ENCODE measurements around the gene RPL32. TPM values are rescaled to one million over a fixed set of nuclear protein-coding genes. Genes with fewer than 3 reads are reported as not detected.
A peak's percentile ranks its signal among the peaks of the same experiment; 100 is the strongest.

Gene RPL32
- total and polyA plus RNA-seq, 2 experiments from 2014 or later: 726 to 824 TPM

GRCh38 chr3:12809001-12809400, 32.4 kb downstream of the RPL32 start:
- no peak overlapping the region for H3K27ac ChIP-seq
- H3K4me1 ChIP-seq (ENCODE audit: low read depth): peaks cover 14% of the 10 kb centered on the region
- H3K27me3 ChIP-seq: no peaks in the 10 kb centered on the region
- H3K4me3 ChIP-seq: no peak overlapping the region
- H3K9me3 ChIP-seq (ENCODE audit: low read depth): no peaks in the 10 kb centered on the region
- TF ChIP-seq, protein P1, sequence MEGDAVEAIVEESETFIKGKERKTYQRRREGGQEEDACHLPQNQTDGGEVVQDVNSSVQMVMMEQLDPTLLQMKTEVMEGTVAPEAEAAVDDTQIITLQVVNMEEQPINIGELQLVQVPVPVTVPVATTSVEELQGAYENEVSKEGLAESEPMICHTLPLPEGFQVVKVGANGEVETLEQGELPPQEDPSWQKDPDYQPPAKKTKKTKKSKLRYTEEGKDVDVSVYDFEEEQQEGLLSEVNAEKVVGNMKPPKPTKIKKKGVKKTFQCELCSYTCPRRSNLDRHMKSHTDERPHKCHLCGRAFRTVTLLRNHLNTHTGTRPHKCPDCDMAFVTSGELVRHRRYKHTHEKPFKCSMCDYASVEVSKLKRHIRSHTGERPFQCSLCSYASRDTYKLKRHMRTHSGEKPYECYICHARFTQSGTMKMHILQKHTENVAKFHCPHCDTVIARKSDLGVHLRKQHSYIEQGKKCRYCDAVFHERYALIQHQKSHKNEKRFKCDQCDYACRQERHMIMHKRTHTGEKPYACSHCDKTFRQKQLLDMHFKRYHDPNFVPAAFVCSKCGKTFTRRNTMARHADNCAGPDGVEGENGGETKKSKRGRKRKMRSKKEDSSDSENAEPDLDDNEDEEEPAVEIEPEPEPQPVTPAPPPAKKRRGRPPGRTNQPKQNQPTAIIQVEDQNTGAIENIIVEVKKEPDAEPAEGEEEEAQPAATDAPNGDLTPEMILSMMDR (IDR thresholded peaks at IDR 0.05; ENCODE audit: low read depth, low read length): no peak
- H3K36me3 ChIP-seq: peaks cover 7% of the 10 kb centered on the region
- DNase-seq (ENCODE audit: low read depth in 1 of 2, low spot score in 1 of 2): no peak

GRCh38 chr3:12808587-12808986, 32.8 kb downstream of the RPL32 start:
- H3K27me3 ChIP-seq: no peaks in the 10 kb centered on the region
- H3K4me3 ChIP-seq: no peak overlapping the region
- no peaks in the 10 kb centered on the region for H3K9me3 ChIP-seq (ENCODE audit: low read depth)
- peaks cover 7% of the 10 kb centered on the region for H3K36me3 ChIP-seq
- no peak overlapping the region for H3K27ac ChIP-seq
- TF ChIP-seq, protein P1 (IDR thresholded peaks at IDR 0.05; ENCODE audit: low read depth, low read length): no peak
- DNase-seq (ENCODE audit: low read depth in 1 of 2, low spot score in 1 of 2): no peak
- peaks cover 14% of the 10 kb centered on the region for H3K4me1 ChIP-seq (ENCODE audit: low read depth)

DNA sequence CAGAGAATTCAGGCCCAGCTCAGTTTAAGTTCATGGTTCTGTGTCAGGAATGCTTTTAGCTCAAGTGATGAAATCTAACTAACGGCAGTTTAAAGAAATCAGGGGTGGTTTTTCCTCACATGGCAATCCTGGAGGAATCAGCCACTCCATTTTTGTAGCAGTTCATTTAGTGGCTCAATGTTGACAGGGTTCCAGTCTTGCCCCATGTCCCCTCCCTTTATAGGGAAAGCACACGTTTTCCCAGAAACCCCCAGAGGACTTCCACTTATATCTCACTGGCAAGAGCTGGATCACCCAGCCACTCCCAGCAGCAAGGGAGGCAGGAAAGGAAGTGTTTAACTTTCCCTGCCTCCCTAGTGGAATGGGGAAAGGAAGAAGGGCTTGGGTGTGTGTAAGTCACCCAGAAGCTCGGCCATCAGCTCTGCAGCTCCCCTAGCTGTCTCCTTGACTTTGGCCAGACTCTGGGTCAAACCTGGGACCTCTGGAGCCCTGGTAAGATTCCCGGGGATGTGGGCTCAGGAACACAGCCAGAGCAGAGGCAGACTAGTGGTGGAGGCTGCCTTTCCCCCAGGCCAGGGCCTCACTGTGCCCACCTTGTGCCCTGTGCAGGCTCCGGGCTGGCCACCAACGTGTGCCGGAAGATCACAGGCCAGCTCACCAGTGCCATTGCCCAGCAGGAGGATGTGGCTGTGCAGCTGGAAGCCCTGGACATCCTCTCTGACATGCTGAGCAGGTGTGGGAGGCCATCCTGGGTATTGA, 33.6 kb downstream of the RPL32 start:
- Histone ChIP-seq H3K36me3 (peaks cover 8% of the 10 kb centered on the region), H3K27me3 (no peaks in the 10 kb centered on the region), H3K4me1 (ENCODE audit: low read depth) (peaks cover 14% of the 10 kb centered on the region), H3K9me3 (ENCODE audit: low read depth) (no peaks in the 10 kb centered on the region), H3K4me3 (no peak overlapping the region), H3K27ac (no peak overlapping the region)
- DNase-seq (ENCODE audit: low read depth in 1 of 2, low spot score in 1 of 2): no peak
- TF ChIP-seq, protein P1 (IDR thresholded peaks at IDR 0.05; ENCODE audit: low read depth, low read length): no peak

GRCh38 chr3:12807066-12807465, 34.3 kb downstream of the RPL32 start:
- Histone ChIP-seq H3K4me1 (ENCODE audit: low read depth) (peaks cover 14% of the 10 kb centered on the region), H3K36me3 (peaks cover 8% of the 10 kb centered on the region), H3K4me3 (no peak overlapping the region), H3K27ac (peak overlapping the region; percentile 32), H3K27me3 (no peaks in the 10 kb centered on the region), H3K9me3 (ENCODE audit: low read depth) (no peaks in the 10 kb centered on the region)
- TF ChIP-seq, protein P1 (IDR thresholded peaks at IDR 0.05; ENCODE audit: low read depth, low read length): no peak
- peak in 1 of 2 donors; percentile 28 for DNase-seq (ENCODE audit: low read depth in 1 of 2, low spot score in 1 of 2)

- no peaks in the 10 kb centered on the region for H3K27me3 ChIP-seq
- no peak overlapping the region for H3K27ac ChIP-seq
- TF ChIP-seq, protein P1 (IDR thresholded peaks at IDR 0.05; ENCODE audit: low read depth, low read length): no peak
- no peak overlapping the region for H3K4me3 ChIP-seq
- H3K9me3 ChIP-seq (ENCODE audit: low read depth): no peaks in the 10 kb centered on the region
- peaks cover 5% of the 10 kb centered on the region for H3K4me1 ChIP-seq (ENCODE audit: low read depth)
- peaks cover 8% of the 10 kb centered on the region for H3K36me3 ChIP-seq
- no peak for DNase-seq (ENCODE audit: low read depth in 1 of 2, low spot score in 1 of 2)
Measured at GRCh38 chr3:12803371-12803770, 38.0 kb downstream of the RPL32 start.
